Transverse colon (tissue), 4 donors: ENCODE results near the gene PLIN3. TPM values are rescaled to one million over a fixed set of nuclear protein-coding genes. Genes with fewer than 3 reads are reported as not detected.

Experiments
- DNase-seq: peaks from one replicate; pipeline ENCODE4 v3.0.0-alpha.2; 2019
- H3K27ac ChIP-seq, 4 donors: fragments of 200-600 bp; sonication (generic); 2 replicates each; pipeline ENCODE4 v1.5.1; 2016 to 2018; ENCODE audit warnings: inconsistent platforms in 4 of 4
- H3K27me3 ChIP-seq: fragments of 200-600 bp; sonication (generic); 2 replicates; pipeline ENCODE4 v1.5.1; 2017; ENCODE audit warnings: inconsistent platforms
- H3K36me3 ChIP-seq, 4 donors: fragments of 200-600 bp; sonication (generic); 2 replicates each; pipeline ENCODE4 v1.5.1; 2017 to 2019; ENCODE audit warnings: inconsistent platforms in 4 of 4
- H3K4me1 ChIP-seq, 4 donors: fragments of 200-600 bp; sonication (generic); 2 replicates each; pipeline ENCODE4 v1.5.1; 2017 to 2020; ENCODE audit warnings: inconsistent platforms in 4 of 4
- H3K4me3 ChIP-seq, 4 donors: fragments of 200-600 bp; sonication (generic); 1 replicate in 1 of 4; 2 replicates in 3 of 4; pipeline versions ENCODE4 v1.5.1 to v1.6.1; 2017 to 2019; ENCODE audit warnings: inconsistent platforms in 4 of 4
- H3K9me3 ChIP-seq, 2 donors: fragments of 200-600 bp; sonication (generic); 2 replicates each; pipeline ENCODE4 v1.5.1; 2017 to 2019; ENCODE audit warnings: inconsistent platforms in 2 of 2
- CTCF ChIP-seq, 5 experiments: fragments of 200-600 bp in 3 of 5; fragments of 450-650 bp in 2 of 5; sonication (generic) in 3 of 5; IDR thresholded peaks; 1 replicate in 2 of 5; 2 replicates in 3 of 5; pipeline ENCODE4 v1.5.1; 2016 to 2017; ENCODE audit warnings: antibody characterized with exemption in 5 of 5, inconsistent platforms in 3 of 5, mild to moderate bottlenecking in 2 of 5, moderate library complexity in 1 of 5
- EP300 ChIP-seq: sonication (generic); formaldehyde crosslinking; IDR thresholded peaks from one replicate; pipeline ENCODE4 v1.6.1; 2017; ENCODE audit warnings: antibody characterized with exemption, low read depth
- POLR2A ChIP-seq: fragments of 450-650 bp; IDR thresholded peaks from one replicate; pipeline ENCODE4 v1.6.1; 2016; ENCODE audit warnings: antibody characterized with exemption, mild to moderate bottlenecking, moderate library complexity
- POLR2AphosphoS5 ChIP-seq, 3 donors: sonication (generic); formaldehyde crosslinking; IDR thresholded peaks; one replicate each; pipeline ENCODE4 v1.6.1; 2016; ENCODE audit warnings: antibody characterized with exemption in 3 of 3
- WGBS, 2 donors: methylation state at CpG; one replicate each; pipeline ENCODE4 v1.1.5; 2018; ENCODE audit warnings: low coverage in 1 of 2; 5-methylcytosine and 5-hydroxymethylcytosine counted together
- in situ Hi-C, 4 donors: fragments of 200-750 bp; cut with MboI; loops; one replicate each; pipeline versions ENCODE4 v1.15.0 to v1.15.1; 2017; ENCODE audit warnings: low sequenced_read_pairs in 3 of 4, low pct_ligation_motif_present in 1 of 4, low pct_unique_long_range_greater_than_20kb in 1 of 4
- intact Hi-C: fragments of 100-400 bp; cut with DNase I; formaldehyde crosslinking; loops from one replicate; pipeline ENCODE4 v1.15.1; 2023; ENCODE audit warnings: low total_unique reads
- total RNA-seq, 4 donors: library from RNA; depleted of rRNA; stranded (reverse); fragments of >200 nt; gene quantifications; one replicate each; pipeline ENCODE4 v1.1.0, GENCODE V29; 2016

The PLIN3 gene
- 10 to 100 TPM; 27.5 to 85.5 (median 77.1) TPM for total RNA-seq

DNA sequence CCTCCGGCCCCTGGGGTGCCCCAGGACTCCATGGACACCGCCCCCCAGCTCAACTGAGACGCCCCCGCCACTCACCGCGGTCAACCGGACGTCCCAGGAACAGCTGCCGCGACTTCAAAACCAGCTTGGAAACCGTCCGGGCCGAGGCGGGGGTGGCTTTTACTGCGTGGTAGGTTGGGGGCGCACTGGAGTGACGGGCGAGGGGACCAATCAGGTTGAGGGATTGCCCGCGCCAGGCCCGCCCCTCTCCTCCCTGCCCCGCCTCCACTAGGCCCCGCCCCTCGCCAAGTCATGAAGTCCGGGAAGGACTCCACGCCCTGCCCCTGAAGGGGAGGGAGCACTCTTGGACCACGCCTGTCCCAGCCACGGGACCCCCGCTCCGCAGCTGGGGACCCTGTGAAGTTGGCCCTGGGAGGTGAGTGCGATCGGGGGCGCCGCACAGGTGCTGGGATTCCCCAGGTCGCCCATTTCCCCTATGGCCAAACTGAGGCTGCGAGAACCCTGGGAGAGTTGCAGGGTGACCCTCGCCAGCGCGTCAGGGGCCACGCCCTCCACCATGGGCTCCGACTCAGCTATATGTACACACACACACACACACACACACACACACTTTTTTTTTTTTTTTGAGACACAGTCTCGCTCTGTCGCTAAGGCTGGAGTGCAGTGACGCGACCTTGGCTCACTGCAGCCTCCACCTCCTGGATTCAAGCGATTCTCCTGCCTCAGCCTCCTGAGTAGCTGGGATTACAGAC, at the start of gene PLIN3:
Gene PLIN3 (minus strand): TSS at position 134 of the 752 bp plus-strand sequence. CDS start 6,273 bp downstream, outside the sequence.
- Histone ChIP-seq H3K27me3 (no peaks in the 10 kb centered on the region), H3K4me3 (peak within 1 kb of the TSS; percentile 75 to 92 (median 83)), H3K4me1 (peaks cover 0 to 27% (median 13%) of the 10 kb centered on the region in 4 donors), H3K36me3 (no peaks in the 10 kb centered on the region), H3K27ac (peak within 1 kb of the TSS; percentile 88 to 94 (median 90)), H3K9me3 (no peaks in the 10 kb centered on the region)
- intact Hi-C loops, result no loop called here
- in situ Hi-C loops, result loop anchor here in 1 of 4 donors (25.0 kb wide), 1 partner anchor 170 kb away; no protein-coding TSS in a partner anchor
- peak; percentile 98 for DNase-seq
- TF ChIP-seq POLR2AphosphoS5 (IDR thresholded peaks at IDR 0.05) (peak; percentile 54 to 74 (median 72)), EP300 (no peak), POLR2A (peak; percentile 67), CTCF (IDR thresholded peaks at IDR 0.05) (no peak)
- 7% methylated on average over 39 of the region's 46 CpGs; no CpG with 5 or more reads in 1 of the 2 donors for WGBS, 2 donors

DNA sequence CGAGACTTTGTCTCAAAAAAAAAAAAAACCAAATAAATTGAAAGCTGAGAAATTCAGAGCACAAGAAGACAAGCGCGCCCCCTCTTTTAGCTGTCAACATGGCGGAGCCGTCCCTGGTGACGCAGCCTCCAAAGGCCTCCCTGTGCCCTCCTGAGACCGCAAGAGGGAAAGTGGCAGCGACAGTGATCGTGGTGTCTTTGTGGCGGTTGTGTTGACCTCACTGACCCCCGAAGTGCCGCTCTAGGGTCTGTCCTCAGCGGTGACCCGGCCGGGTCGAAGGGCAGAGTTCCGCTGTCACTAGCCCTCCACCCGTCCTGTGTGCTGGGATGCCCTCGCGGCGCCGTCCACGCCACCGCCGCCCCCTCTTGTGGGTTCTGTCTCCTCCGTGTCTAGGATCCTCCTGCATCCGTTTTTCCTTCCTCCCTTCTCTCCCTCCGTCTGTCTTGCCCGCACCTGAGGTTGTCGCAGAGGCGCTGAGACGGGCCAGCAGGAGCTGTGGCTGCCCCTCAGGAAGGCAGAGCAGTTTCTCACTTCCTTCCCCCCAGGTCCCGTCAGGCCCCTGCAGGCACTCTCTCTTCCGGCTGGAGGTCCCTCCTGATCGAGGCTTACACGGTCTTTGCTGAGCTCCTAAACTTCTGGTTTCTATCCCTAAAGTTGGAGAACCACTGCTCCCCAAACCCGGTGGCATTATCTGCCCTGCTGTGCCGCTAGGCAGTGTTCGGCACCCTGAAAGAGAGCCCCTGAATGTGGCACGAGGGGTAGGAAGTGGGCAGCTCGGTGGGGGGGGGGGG, 49.0 kb upstream of the PLIN3 start:
- TF ChIP-seq EP300, result no peak
- TF ChIP-seq POLR2AphosphoS5 (IDR thresholded peaks at IDR 0.05), result no peak
- no peak for TF ChIP-seq CTCF (IDR thresholded peaks at IDR 0.05)
- peak; percentile 39 for TF ChIP-seq POLR2A
- intact Hi-C loops, result no loop called here
- peak overlapping the region in 2 of 4 donors; percentile 24 to 37 for H3K4me3 ChIP-seq

GRCh38 chr19:4914736-4915501, 47.5 kb upstream of the PLIN3 start:
- intact Hi-C loops, result no loop called here
- Histone ChIP-seq H3K27me3 (no peaks in the 10 kb centered on the region), H3K27ac (peak overlapping the region; percentile 32 to 64 (median 55)), H3K9me3 (no peaks in the 10 kb centered on the region), H3K4me3 (peak overlapping the region in 1 of 4 donors; percentile 37), H3K36me3 (no peaks in the 10 kb centered on the region), H3K4me1 (peaks cover 13 to 32% (median 24%) of the 10 kb centered on the region in 4 donors)
- in situ Hi-C loops, result loop anchor here in 1 of 4 donors (25.0 kb wide), 1 partner anchor 103 kb away; no protein-coding TSS in a partner anchor
- peak; percentile 89 for DNase-seq
- WGBS, 2 donors, result 52 to 80% methylated on average over 9 to 21 of the region's 23 CpGs
- TF ChIP-seq POLR2A, result no peak
- TF ChIP-seq EP300, result no peak
- peak in 2 of 3 donors; percentile 43 to 44 for TF ChIP-seq POLR2AphosphoS5 (IDR thresholded peaks at IDR 0.05)
- TF ChIP-seq CTCF (IDR thresholded peaks at IDR 0.05), result no peak

More for the DNA sequence above, 49.0 kb upstream of the PLIN3 start:
- Histone ChIP-seq H3K4me1 (peaks cover 4 to 19% (median 12%) of the 10 kb centered on the region in 4 donors), H3K9me3 (no peaks in the 10 kb centered on the region), H3K27me3 (no peaks in the 10 kb centered on the region), H3K36me3 (no peaks in the 10 kb centered on the region), H3K27ac (peak overlapping the region; percentile 21 to 64 (median 46))
- peak; percentile 22 for DNase-seq
- WGBS, 2 donors, result 63 to 71% methylated on average over 2 to 41 of the region's 41 CpGs
- in situ Hi-C loops, result loop anchor here in 1 of 4 donors (25.0 kb wide), 1 partner anchor 104 kb away; no protein-coding TSS in a partner anchor
